NCI-H1436 treated with DMSO at 0.1 percent for 48 hours (cell line): ENCODE results near the gene MSL3B.
"Not testable (repeated sequence)": the region's sequence is repeated elsewhere in the genome, so short reads cannot be mapped to it uniquely, and the experiment has no call there.

Source experiments
- DNase-seq: peaks from one replicate; lab custom pipeline; 2025; lab: John Stamatoyannopoulos, UW

MSL3B gene

DNA sequence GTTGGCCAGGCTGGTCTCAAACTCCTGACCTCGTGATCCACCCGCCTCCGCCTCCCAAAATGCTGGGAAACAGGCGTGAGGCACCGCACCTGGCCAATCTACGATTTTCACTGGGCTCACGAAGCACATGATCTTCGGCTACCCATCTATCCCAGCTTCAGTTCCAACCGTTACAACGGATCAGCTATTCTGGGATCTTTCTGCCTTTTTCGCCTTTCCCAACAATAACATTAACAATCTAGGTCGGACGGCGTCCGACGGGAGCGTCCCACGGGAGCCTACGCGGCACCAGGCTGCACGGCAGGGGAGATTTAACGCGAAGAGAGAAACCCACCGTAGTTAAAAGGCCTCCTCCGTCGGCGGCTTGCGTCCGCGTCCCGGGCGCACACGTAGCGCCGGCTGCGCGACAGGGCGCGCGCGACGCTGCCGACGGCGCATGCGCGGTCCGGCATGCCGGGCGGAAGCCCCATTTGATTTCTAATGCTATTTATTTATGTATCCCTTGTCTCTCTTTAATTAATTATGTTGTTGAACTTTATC is at the start of gene MSL3B:
TSS of gene MSL3B (minus strand) at position 394 of the 540 bp plus-strand sequence.
- no peak for DNase-seq

DNA sequence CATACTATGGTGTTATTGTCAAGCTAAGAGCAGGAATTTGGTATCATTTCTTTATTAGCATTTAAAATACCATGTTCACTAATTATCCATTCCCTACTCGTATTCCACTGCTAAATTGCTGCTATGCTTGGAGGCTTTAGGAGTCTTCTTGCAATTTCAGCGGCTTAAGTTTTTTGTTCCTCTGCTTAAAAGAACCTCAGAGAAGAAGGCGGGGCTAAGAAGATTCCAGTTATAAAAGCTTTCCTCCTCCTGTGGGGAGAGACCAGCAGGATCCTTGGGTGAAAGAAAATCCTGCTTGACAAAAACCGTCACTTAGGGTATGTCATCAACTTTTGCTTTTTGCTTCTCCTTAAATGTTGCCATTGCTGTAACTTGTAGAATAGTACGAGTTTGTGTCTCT is 48.9 kb upstream of the MSL3B start, which contains the start of gene TRPM8:
TSS of gene TRPM8 (plus strand) at position 258 of the 400 bp plus-strand sequence. CDS start 9,165 bp downstream, outside the sequence.
- no peak for DNase-seq

DNA sequence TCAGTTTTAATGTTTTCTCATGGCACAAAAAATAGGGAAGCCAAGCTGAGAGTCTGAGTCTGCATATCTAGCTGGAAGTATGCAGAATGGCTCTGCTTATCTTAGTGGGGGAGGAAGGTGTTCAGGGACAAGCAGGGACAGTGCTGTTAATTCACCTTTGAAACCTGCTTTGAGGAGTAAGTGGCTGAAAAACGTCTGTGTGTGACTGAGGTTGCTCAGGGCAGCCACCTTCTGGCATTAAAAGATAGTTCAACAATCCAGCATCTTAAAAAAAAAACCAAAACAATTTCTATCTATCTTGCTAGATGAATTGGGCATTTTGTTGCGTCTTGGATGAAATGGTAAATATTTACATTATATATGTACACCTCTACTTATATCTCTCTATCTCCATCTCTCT is 46.9 kb upstream of the MSL3B start:
- DNase-seq = no peak

DNA sequence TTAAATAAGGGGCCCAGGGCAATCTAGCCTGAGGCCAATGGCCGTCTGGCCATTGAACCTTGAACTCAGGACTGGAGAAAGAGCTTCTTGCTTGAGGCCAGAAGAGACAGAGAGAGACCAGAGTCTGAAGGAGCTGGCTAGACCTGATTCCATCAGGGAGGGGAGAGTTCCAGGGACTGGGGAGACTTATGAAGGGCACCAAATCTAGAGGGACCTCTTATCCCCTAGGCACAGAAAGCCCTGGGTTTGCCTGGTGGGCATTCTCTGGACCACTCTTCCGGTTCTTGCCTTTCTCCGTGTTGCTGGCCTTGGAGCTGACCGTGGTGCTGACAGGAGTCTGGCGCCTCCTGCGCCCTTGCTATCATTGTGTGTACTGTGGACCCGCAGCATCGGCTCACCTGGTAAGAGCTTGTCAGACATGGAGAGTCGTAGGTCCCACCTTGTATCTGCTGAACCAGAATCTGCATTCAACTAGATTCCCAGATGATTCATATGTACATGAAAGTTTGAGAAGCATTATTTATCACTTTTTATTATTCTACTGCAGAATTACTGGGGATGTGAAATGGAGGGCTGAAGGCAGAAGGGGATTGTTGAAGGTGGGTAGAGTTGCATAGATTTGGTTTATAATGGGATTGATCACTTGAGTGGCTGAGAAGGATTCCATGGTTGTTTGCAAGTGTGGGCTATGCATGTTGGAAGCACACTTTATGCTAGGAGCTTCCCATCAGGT is 44.7 kb upstream of the MSL3B start:
- no peak for DNase-seq

DNA sequence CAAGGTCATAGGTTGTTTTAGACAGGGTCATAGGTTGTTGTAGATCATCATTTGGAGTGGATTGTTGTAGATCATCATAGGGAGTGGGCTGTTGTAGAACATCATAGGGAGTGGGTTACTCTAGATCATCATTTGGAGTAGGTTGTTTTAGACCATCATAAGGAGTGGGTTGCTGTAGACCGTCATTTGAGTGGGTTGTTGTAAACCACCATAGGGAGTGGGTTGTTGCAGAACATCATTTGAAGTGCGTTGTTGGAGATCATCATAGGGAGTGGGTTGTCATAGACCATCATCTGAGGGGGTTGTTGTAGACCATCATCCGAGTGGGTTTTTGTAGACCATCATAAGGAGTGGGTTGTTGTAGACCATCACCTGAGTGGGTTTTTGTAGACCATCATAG is 39.4 kb upstream of the MSL3B start:
- no peak for DNase-seq

DNA sequence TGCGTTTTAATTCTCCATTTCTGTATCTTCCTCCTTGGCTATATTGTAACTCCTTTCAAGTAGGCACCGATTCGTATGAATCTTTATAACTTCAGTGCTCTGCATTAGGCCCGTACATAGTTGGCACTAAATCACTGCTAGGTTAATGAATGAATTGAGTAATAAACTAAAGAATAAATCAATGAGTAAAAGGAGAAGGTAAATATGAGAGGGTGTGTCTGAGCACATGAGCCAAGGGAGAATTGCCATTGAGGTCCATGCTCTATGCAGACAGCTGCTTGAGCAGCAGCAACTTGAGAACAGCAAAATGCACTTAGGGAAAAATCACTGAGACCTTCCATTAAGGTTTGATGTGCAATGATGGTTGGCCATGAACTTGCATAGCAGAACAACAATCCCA is 37.8 kb upstream of the MSL3B start:
- DNase-seq = no peak

DNA sequence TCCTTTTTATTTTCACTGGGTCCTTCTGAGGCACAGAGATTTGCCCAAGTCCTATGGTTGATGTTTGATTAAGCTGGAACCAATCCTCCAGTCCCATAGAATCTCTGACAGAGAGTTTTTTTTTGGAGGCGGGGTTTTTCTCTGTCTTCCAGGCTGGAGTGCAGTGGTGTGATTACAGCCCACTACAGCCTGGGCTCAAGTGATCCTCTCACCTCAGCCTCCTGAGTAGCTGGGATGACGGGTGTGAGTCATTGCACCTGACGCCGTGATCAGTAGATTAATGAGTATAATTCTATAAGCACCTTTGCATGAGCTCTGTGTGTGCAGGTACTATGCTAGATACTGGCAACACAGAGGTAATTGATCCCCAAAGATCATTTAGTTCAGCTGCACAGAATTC is 33.7 kb upstream of the MSL3B start:
- peak; percentile 12 for DNase-seq

DNA sequence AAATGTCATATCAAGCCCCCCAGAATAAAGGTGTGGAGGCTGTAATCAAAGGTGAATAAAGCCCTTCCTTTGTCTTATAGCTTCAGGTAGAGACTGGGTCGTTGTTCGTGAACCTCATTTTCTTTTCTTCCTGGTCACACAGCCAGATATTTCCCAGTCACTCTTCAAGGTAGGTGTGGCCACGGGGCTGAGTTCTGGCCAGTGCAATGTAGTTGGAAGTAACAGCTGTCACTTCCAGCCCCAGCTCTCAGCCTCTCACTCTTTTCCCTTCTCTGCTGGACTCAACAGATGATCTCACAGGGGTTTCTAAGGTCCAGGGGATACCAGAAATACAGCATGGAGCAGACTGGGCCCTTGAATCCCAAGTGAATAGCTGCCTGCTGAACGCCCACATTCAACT is 33.2 kb upstream of the MSL3B start:
- DNase-seq = no peak

DNA sequence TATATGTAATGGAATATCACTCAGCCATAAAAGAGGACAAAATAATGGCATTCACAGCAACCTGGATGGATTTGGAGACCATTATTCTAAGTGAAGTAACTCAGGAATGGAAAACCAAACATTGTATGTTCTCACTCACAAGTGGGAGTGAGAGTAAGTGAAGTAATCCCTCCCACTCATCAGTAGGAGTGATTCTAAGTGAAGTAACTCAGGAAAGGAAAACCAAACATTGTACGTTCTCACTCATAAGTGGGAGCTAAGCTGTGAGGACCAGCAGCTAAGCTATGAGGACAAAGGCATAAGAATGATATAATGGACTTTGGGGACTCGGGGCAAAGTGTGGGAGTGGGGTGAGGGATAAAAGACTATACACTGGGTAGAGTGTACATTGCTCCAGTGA is 28.1 kb upstream of the MSL3B start:
- DNase-seq = not testable (repeated sequence)

DNA sequence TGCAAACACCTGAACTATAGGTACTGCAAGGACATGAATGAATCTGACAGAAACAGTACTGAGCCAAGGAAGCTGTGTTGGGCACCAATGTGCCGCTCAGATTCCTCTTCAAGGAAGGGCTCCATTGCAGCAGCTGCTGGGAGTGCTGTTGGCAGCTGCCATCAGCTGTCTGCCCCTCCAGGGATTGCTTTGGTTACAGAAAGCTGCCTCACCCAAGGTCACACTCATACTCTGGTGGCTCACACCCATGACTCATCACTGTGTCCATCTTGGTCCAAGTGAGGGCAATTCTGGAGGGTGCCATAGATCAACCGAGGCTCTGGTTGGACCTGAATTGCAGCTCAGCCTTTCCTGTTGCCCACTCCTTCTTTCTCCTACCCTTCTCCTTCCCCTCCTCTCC is 24.6 kb upstream of the MSL3B start:
- DNase-seq = no peak

DNA sequence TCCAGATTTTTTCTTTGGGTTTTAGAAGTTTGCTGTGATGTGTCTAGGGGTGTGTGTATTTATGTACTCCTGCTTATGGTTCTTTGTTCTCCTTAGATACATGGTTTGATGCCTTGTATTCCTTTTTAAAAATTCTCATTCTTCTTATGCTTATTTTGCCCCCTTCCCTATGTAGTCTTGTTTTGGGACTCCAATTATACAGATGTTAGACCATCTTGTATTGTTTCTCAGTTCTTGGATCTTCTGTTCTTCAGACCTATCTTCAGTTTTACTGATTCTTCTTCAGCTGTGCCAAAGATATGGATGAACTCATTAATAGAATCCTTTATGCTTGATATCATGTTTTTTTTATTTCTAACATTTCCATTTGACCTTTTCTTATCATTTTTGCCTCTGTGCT is 14.2 kb upstream of the MSL3B start:
- DNase-seq = no peak

DNA sequence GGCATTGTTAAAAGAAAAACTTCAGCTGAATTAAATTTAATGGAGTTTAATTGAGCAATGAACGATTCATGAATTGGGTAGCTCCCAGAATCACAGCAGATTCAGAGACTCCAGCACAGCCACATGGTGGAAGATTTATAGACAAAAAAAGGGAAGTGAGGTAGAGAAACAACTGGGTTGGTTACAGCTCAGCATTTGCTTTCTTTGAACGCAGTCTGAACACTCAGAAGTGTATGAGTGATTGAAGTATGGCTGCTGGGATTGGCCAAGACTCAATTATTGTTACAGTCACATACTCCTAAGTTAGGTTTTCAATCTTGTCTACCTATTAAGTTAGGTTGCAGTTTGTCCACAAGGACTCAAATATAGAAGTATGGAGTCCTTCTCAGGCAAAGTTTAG is 3.9 kb upstream of the MSL3B start:
- DNase-seq = not testable (repeated sequence)

DNA sequence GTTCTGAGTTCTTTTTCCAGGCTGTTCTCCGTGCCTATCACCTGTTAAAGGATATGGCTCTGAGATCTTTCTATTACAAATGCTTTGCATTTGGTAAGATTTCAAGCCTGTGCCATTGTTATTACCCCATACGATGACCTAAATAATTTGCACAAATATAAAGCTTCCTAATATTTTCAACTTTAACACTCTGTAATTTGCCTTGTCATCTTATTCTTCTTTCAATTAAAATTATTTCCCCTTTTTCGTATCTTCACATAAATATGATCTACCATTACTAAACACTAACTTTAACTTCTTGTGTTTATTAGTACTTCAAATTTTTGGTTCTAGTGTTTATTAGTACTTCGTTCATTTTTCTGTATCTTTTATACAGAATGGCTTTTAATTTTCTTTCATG is 3.2 kb upstream of the MSL3B start:
- no peak for DNase-seq

DNA sequence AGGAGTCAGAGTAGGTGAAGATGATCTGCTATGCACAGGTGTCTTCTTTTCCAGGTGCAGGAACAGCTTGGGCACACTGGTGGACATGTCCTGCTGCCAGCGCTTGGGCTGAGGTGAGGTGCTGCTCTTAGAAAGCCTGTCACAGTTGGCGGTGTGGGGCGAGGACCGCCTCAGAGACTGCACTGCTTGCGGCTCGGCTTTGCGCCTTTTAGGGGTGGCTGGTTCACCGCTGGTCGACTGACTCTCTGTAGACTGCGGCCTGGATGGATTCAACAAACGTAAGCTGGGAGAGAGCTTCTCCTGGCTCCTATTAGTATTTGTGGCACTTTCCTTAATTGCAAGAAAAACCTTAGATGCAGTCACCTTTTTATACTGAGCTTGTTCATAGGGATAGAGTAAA is 1.7 kb downstream of the MSL3B start:
- no peak for DNase-seq

DNA sequence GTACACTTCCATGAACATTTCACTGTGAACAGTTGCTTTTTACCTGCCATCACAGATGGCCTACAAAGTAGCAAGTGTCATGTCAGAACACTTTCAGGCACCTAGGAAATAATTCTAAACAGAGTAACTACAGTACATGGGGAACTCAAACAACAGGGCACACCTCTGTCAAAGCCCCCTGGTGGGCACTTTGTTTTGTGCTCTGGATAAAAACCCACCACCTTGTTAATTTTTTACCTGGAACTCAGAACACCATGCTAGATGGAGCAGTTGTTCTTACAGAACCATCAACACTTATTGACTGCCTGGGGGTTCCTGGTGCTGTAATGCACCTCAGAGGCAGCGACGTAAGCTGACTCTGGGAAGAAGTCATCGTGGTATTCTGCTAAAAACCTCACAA is 2.3 kb downstream of the MSL3B start:
- DNase-seq = no peak

DNA sequence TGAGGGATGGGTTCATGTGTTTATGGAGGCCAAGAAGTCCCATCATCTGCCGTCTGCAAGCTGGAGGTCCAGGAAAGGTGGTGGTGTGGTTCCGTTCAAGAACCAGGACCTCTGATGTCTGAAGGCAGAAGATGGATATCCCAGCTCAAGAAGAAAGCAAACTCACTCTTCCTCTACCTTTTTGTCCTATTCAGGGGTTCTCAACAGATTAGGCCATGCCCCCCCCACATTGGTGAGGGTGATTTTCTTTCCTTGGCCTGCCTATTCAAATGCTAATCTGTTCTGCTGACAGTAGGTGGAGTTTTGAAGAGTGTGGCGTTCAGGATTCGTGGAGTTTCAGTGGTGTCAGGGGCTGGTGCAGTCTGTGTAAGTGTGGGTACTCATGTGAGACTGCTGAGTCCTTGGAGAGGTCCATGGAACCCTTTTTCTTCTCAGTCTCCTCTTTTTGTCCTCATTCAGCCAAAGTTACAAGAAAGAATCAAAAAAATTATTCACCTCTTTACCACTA is 5.9 kb downstream of the MSL3B start:
- DNase-seq = no peak

DNA sequence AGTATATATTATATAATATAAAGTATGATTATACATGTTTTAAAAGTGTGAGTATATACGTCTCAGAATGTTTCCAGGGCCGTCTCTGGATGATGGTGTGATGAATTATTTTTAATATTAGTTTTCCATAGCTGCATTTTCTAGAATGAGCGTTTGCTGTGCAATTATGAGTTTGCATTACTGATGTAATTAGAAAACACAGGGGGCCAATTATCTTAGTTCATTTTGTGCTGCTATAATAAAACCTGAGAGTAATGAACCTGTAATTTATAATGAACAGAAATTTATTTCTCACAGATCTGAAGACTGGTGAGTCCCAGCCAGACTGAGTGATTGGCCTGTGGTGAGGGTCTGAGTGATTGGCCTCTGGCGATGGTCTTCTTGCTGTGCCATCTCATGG is 9.9 kb downstream of the MSL3B start:
- no peak for DNase-seq

DNA sequence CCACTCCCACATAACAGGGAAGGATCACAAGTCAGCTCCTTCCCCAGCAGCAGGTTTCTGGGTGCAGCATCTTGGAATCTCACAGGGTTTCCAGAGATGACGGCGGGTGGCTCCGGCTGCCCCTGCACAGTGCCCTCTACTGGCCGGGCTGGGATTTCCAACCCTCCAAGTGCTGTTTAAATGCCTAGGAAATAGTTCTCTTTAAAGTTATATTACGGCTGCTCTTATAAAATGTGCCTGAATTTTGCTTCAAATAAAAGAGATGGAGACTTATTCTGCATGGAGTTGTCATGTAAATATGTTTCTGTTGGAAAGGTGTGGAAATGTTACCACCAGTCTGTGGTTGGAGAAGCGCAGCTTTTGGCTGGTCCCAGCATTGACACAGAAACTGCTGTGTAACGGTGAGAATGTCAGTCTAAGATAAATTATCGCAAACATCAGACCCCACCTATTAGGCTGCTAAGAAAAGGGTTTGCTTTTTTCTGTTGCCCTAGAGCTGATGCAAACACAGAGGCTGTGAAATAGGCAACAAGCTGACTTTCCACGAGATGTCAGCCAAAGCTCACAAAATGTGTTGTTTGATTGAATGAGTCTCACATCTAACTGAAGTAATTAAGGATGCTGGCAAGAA is 10.6 kb downstream of the MSL3B start:
- no peak for DNase-seq

DNA sequence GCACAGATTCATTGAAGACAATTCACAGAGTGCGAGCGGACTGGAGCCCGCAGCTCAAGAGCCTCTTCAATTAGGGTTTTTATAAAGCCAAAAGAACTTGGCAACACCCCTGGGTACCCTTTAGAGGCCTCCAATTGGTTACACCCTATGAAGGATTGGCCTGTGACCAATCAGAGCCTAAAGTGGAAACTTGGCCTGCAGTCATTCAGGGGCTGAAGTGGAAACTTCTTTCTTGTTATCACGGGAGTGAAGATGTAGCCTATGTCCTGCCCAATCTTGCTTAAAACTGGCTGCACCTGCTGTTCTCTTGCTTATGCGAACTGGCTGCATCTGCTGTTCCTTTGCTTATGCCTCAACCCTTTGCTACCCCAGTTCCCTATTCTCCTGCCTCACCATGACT is 12.0 kb downstream of the MSL3B start:
- peak; percentile 34 for DNase-seq

DNA sequence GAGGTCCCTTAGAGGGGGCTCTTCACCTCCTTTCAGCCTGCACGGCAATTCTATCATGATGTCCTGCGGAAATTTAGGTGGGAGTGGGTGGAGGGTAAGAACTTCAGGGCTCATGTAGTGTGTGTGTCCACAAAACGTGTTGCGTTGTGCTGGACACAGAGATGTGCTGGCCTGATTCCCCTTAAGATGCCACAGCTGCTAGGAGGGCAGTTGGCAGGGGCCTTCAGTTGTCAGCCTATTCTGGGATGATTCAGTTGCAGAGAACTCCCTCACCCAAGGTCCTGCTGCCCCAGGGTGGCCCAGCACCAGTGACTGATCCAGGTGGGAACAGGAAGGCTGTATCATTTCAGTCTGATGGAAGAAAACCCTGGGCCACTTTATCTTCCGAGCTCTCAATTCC is 12.8 kb downstream of the MSL3B start:
- DNase-seq = no peak

DNA sequence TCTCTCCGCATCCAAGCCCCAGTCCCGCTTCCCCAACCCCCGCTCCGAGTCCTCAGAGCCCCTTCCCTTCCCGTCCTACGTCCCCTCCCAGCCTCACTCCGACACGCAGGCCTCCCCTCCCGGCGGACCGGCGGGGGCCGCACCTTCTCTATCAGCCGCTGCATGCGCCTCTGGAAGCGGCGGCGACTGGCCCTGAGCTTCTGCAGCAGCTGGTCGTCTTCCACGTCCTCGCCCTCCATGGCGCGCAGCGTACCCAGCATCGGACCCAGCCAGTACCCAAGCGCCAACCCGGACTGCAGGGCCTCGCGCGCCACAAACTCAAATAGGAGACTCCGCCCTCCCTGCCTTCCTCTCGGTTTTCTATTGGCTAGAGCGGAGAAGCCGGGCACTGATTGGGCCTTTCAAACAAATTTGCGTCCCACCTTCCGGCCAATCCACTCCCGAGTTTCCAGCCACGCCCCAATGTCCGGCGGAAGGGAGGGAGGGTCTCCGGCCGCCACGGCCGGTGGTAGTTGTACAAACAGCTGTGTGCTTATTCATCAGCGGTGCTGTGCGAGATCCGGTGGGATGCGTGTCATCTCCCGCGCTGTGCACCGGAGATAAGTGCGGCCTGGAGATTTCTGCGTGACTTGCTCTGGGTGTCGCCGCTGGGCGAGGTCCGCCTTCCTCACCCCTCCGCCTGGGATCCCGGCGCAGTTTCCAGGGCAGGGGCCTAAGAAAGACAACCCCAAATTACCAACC is 13.8 kb downstream of the MSL3B start, which contains the start of gene HJURP:
TSS of gene HJURP (minus strand) at position 295 of the 741 bp plus-strand sequence. CDS start at position 260, 35 bp downstream.
- DNase-seq = peak; percentile 83

DNA sequence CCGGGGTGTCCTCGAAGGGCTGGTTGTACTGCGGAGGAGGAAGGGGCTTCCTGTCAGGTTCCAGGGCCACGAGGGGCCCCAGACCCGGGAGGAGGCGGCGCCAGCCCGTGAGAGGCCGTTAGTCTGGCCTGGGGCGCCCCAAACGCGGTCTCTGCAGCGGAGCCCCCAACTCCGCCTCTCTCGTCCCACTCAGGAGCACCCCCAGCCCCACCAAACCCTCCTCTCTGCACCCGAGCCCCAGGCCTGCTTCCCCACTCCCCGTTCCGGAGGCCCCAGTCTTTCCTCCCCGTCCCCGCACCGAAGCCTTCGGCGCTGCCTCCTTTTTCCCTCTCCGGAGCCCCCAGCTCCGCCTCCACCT is 14.3 kb downstream of the MSL3B start:
- no peak for DNase-seq

DNA sequence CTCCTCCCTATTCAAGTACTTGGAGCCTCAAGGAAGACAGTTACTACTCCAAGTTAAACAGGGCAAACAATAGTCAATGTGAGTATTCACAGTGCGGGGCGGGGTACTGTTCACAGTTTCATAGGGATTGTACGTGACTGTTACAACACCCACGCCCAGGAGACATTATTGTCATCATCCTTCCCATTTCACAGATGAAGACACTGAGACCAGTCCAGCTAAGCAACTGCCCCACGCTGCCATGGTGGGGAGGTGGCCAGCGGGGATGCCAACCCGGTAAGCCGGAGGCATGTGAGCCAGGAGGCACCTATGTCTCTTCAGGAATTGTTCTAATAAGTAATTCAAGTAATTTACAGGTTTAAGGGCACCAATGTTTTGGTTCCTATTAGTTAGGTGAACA is 14.8 kb downstream of the MSL3B start:
- no peak for DNase-seq
